GM12878 (cell line): ENCODE data around the gene RBM42. TPM values are rescaled to one million over a fixed set of nuclear protein-coding genes. Genes with fewer than 3 reads are reported as not detected.
A peak's percentile ranks its signal among the peaks of the same experiment; 100 is the strongest.

Experiments
- ATAC-seq: fragments of 200-7000 bp; cut with Tn5 transposase; 3 replicates; pipeline ENCODE4 v1.9.1; 2020; ENCODE audit warnings: mild to moderate bottlenecking, moderate library complexity
- BruUV-seq: library from RNA; stranded (reverse); fragments of 400-500 nt; replicated peaks from 2 replicates; lab custom pipeline; 2021; lab: Mats Ljungman, UMichigan
- CTCF ChIA-PET: fragments of 300-600 bp; sonication (Branson Sonifier 250); formaldehyde crosslinking; extraction: SDS; loops from one replicate; lab custom pipeline; 2021; ENCODE audit warnings: inconsistent platforms; lab: Yijun Ruan, JAX
- POLR2A ChIA-PET: fragments of 350-600 bp; formaldehyde crosslinking; extraction: SDS; loops from one replicate; lab custom pipeline; 2021; ENCODE audit warnings: inconsistent platforms; lab: Charles Lee
- RAD21 ChIA-PET: fragments of 300-600 bp; sonication (Branson Sonifier 250); formaldehyde crosslinking; loops from one replicate; lab custom pipeline; 2023; ENCODE audit warnings: antibody characterized with exemption; ENCODE audit not compliant: unreplicated experiment; lab: Charles Lee
- SMC1A ChIA-PET: fragments of 300-600 bp; sonication (Branson Sonifier 250); formaldehyde crosslinking; loops from one replicate; lab custom pipeline; 2023; ENCODE audit not compliant: unreplicated experiment, uncharacterized antibody; lab: Charles Lee
- DNase-seq: peaks from one replicate; pipeline ENCODE4 v3.0.0-alpha.2; 2011; ENCODE audit warnings: low read depth, low spot score
- FAIRE-seq: peaks from 3 replicates; lab custom pipeline; 2011; peaks lifted over from hg19 to GRCh38; lab: Jason Lieb, UNC
- H2AFZ ChIP-seq: 2 replicates; pipeline ENCODE4 v1.6.0; 2011; ENCODE audit warnings: low read depth, low read length, control low read depth; ENCODE audit not compliant: control insufficient read depth
- H3K27ac ChIP-seq: 2 replicates; pipeline ENCODE4 v1.5.1; 2011; ENCODE audit warnings: control low read depth; ENCODE audit not compliant: control insufficient read depth, insufficient read depth
- H3K27me3 ChIP-seq, 2 experiments: replicated peaks in 1 of 2; 2 replicates each; pipeline versions ENCODE4 v1.6.0 to v1.6.1; 2011; ENCODE audit warnings: low read length in 1 of 2; ENCODE audit not compliant: control insufficient read depth in 2 of 2, insufficient read depth in 2 of 2
- H3K36me3 ChIP-seq, 2 experiments: 2 replicates each; pipeline ENCODE4 v1.5.1; 2011; ENCODE audit warnings: low read length in 1 of 2; ENCODE audit not compliant: control insufficient read depth in 2 of 2, insufficient read depth in 2 of 2
- H3K4me1 ChIP-seq: 2 replicates; pipeline ENCODE4 v1.6.1; 2011; ENCODE audit warnings: mild to moderate bottlenecking, low read length, moderate library complexity, mixed read lengths; ENCODE audit not compliant: control insufficient read depth, insufficient read depth
- H3K4me2 ChIP-seq: 2 replicates; pipeline ENCODE4 v1.6.0; 2011; ENCODE audit warnings: control low read depth; ENCODE audit not compliant: control insufficient read depth, insufficient read depth
- H3K4me3 ChIP-seq: fragments of 200-600 bp; sonication (generic); 2 replicates; pipeline ENCODE4 v1.5.1; 2016
- H3K79me2 ChIP-seq: 2 replicates; pipeline ENCODE4 v1.6.0; 2011; ENCODE audit warnings: low read length; ENCODE audit not compliant: control insufficient read depth, insufficient read depth
- H3K9ac ChIP-seq: 2 replicates; pipeline ENCODE4 v1.8.0; 2011; ENCODE audit warnings: low read length, control low read depth, mixed read lengths; ENCODE audit not compliant: control insufficient read depth, insufficient read depth
- H3K9me3 ChIP-seq: replicated peaks from 3 replicates; pipeline ENCODE4 v1.5.1; 2011; ENCODE audit warnings: mild to moderate bottlenecking, low read length; ENCODE audit not compliant: control insufficient read depth, insufficient read depth
- H4K20me1 ChIP-seq: 2 replicates; pipeline ENCODE4 v1.6.0; 2011; ENCODE audit not compliant: control insufficient read depth, insufficient read depth
- BCLAF1 ChIP-seq: fragments of 450-650 bp; IDR thresholded peaks from 2 replicates; pipeline ENCODE4 v1.6.1; 2017; ENCODE audit warnings: antibody characterized with exemption, mild to moderate bottlenecking, moderate library complexity
- CREM ChIP-seq: IDR thresholded peaks from 2 replicates; pipeline ENCODE4 v1.6.1; 2014; ENCODE audit warnings: antibody characterized with exemption, low read depth
- E4F1 ChIP-seq: fragments of 450-650 bp; IDR thresholded peaks from 2 replicates; pipeline ENCODE4 v1.6.1; 2018; ENCODE audit warnings: borderline replicate concordance, mild to moderate bottlenecking; ENCODE audit not compliant: partially characterized antibody
- EGR1 ChIP-seq, 2 experiments: IDR thresholded peaks; 1 replicate in 1 of 2; 2 replicates in 1 of 2; pipeline ENCODE4 v1.6.1; 2011 to 2012; ENCODE audit warnings: low read depth in 2 of 2, low read length in 2 of 2, borderline replicate concordance in 1 of 2, mild to moderate bottlenecking in 1 of 2, moderate library complexity in 1 of 2
- GATAD2B ChIP-seq: fragments of 450-650 bp; conservative IDR thresholded peaks from 2 replicates; pipeline ENCODE4 v1.6.1; 2017; ENCODE audit warnings: low read depth, mild to moderate bottlenecking, moderate library complexity
- JUNB ChIP-seq: IDR thresholded peaks from 2 replicates; pipeline ENCODE4 v1.6.1; 2016; ENCODE audit warnings: antibody characterized with exemption, mild to moderate bottlenecking
- LARP7 ChIP-seq: fragments of 450-650 bp; IDR thresholded peaks from 2 replicates; pipeline ENCODE4 v1.6.1; 2017; ENCODE audit warnings: mild to moderate bottlenecking
- MAX ChIP-seq: IDR thresholded peaks from 2 replicates; pipeline ENCODE4 v1.6.1; 2012; ENCODE audit warnings: low read depth, low read length, improper control_type of control experiment
- NBN ChIP-seq: fragments of 450-650 bp; IDR thresholded peaks from 2 replicates; pipeline ENCODE4 v1.6.1; 2016
- NFXL1 ChIP-seq: fragments of 450-650 bp; IDR thresholded peaks from 2 replicates; pipeline ENCODE4 v1.6.1; 2017; ENCODE audit warnings: antibody characterized with exemption, mild to moderate bottlenecking, borderline replicate concordance
- PKNOX1 ChIP-seq: fragments of 450-650 bp; IDR thresholded peaks from 2 replicates; pipeline ENCODE4 v1.6.1; 2016; ENCODE audit warnings: mild to moderate bottlenecking
- POLR2A ChIP-seq: IDR thresholded peaks from 2 replicates; pipeline ENCODE4 v1.6.1; 2011; ENCODE audit warnings: low read depth, mild to moderate bottlenecking, low read length
- SMARCA5 ChIP-seq: fragments of 450-650 bp; IDR thresholded peaks from 2 replicates; pipeline ENCODE4 v1.6.1; 2017; ENCODE audit warnings: mild to moderate bottlenecking
- SRF ChIP-seq, 2 experiments: IDR thresholded peaks; 2 replicates each; pipeline ENCODE4 v1.6.1; 2011; ENCODE audit warnings: low read depth in 2 of 2, low read length in 2 of 2, mild to moderate bottlenecking in 1 of 2, moderate library complexity in 1 of 2
- TCF3 ChIP-seq: IDR thresholded peaks from 2 replicates; pipeline ENCODE4 v1.6.1; 2012; ENCODE audit warnings: low read depth, mild to moderate bottlenecking, low read length, borderline replicate concordance; ENCODE audit not compliant: insufficient read depth
- ZNF274 ChIP-seq: IDR thresholded peaks from one replicate; pipeline ENCODE4 v1.8.0; 2011; ENCODE audit not compliant: insufficient read length, insufficient read depth
- WGBS: methylation state at CpG from one replicate; pipeline ENCODE4 v1.1.6; 2016; ENCODE audit warnings: low lambda C conversion rate; ENCODE audit not compliant: insufficient replicate concordance, insufficient coverage; ENCODE audit errors: missing lambda C conversion rate; 5-methylcytosine and 5-hydroxymethylcytosine counted together
- in situ Hi-C: fragments of 300-500 bp; cut with MboI; formaldehyde crosslinking; loops from 9 replicates; pipeline ENCODE4 v1.14.3; 2018; ENCODE audit warnings: mixed read lengths
- intact Hi-C: fragments of 100-400 bp; cut with micrococcal nuclease; formaldehyde crosslinking; loops from one replicate; pipeline ENCODE4 v1.14.2; 2022; ENCODE audit not compliant: unreplicated experiment
- polyA plus RNA-seq, 11 experiments: library from polyadenylated mRNA; depleted of rRNA in 4 of 11; unstranded in 6 of 11; stranded (reverse) in 5 of 11; fragments of >200 nt; fragmentation: Nextera tagmentation in 4 of 11; fragmentation: Illumina TruSeq in 1 of 11; extraction: Ambion mirVana in 4 of 11; extraction: Trizol in 1 of 11; gene quantifications; 1 replicate in 1 of 11; 2 replicates in 10 of 11; pipeline versions ENCODE4 v1.2.1 to v1.2.3, GENCODE V29; 2011 to 2016; ENCODE audit warnings: inconsistent platforms in 2 of 11, missing spikeins in 2 of 11, low read depth in 1 of 11
- total RNA-seq, 4 experiments: library from RNA; depleted of rRNA in 3 of 4; stranded (reverse); fragments of >200 nt in 3 of 4; fragmentation: Illumina TruSeq in 1 of 4; extraction: Trizol in 1 of 4; gene quantifications; 2 replicates each; pipeline versions ENCODE4 v1.2.1 to v1.2.3, GENCODE V29; 2013 to 2021

RBM42 gene
- total and polyA plus RNA-seq, 10 of the 15 experiments (the other 5 are each of a cell fraction or from before 2014, with no cell fraction given): 4.2 to 117 (median 48.5) TPM

GRCh38 chr19:35612559-35613321 is 16.1 kb upstream of the RBM42 start, which contains the start of gene HAUS5 (continued):
- TF ChIP-seq E4F1: no peak
- no peak for TF ChIP-seq SMARCA5
- TF ChIP-seq MAX: no peak; the same call in 1 of the 2 replicates
- TF ChIP-seq POLR2A: peak; percentile 91
- TF ChIP-seq CREM: peak; percentile 100
- peak; percentile 56 to 92 for TF ChIP-seq SRF (IDR thresholded peaks at IDR 0.05; ENCODE audit: low read depth in 2 of 2, low read length in 2 of 2)
- TF ChIP-seq JUNB: no peak
- TF ChIP-seq NFXL1: no peak
- peak; percentile 100 for TF ChIP-seq NBN

GRCh38 chr19:35613574-35613973 is 15.3 kb upstream of the RBM42 start:
- 73% methylated on average over 1 of the region's 1 CpG for WGBS
- H3K4me1 ChIP-seq: peaks cover 17% of the 10 kb centered on the region
- in situ Hi-C loops: no loop called here
- intact Hi-C loops: loop anchor here (5.0 kb wide), 1 partner anchor 66 kb away; the partner anchor contains the start of gene TMEM147
- FAIRE-seq (no peak), ATAC-seq (no peak), DNase-seq (no peak)
- H3K4me3 ChIP-seq: peak overlapping the region; percentile 74
- H3K27me3 ChIP-seq: no peaks in the 10 kb centered on the region
- BruUV-seq: no TSS peak
- ChIA-PET CTCF (interaction anchor here (0.7 to 1.6 kb wide), 2 partner anchors 79 to 103 kb away, joined by 3 to 4 read pairs; no protein-coding TSS in a partner anchor), SMC1A (interaction anchor here (0.9 to 1.0 kb wide), 2 partner anchors 12 to 27 kb away, joined by 3 to 4 read pairs; no protein-coding TSS in a partner anchor), RAD21 (no interaction called here), POLR2A (interaction anchor here (0.6 to 3.7 kb wide), 6 partner anchors 9 to 96 kb away, joined by 3 to 30 read pairs (median 4); partner anchors contain the start of gene COX6B1)
- no peaks in the 10 kb centered on the region for H4K20me1 ChIP-seq
- no peak overlapping the region for H2AFZ ChIP-seq
- peak overlapping the region; percentile 57; the same call in 1 of the 2 replicates for H3K4me2 ChIP-seq
- H3K79me2 ChIP-seq: peaks cover 4% of the 10 kb centered on the region
- H3K9me3 ChIP-seq: peaks cover 2% of the 10 kb centered on the region; the same call in 2 of the 3 replicates
- peak overlapping the region; percentile 95; the same call in 1 of the 2 replicates for H3K9ac ChIP-seq
- no peaks in the 10 kb centered on the region for H3K36me3 ChIP-seq
- H3K27ac ChIP-seq: no peak overlapping the region
- TF ChIP-seq ZNF274: no peak
- no peak for TF ChIP-seq BCLAF1
- no peak for TF ChIP-seq GATAD2B
- TF ChIP-seq EGR1 (IDR thresholded peaks at IDR 0.05; ENCODE audit: borderline replicate concordance in 1 of 2, low read depth in 2 of 2, low read length in 2 of 2): no peak
- no peak for TF ChIP-seq LARP7
- TF ChIP-seq TCF3: no peak
- no peak for TF ChIP-seq PKNOX1
